Measurements from ENCODE around the gene KCTD18. TPM values are rescaled to one million over a fixed set of nuclear protein-coding genes. Genes with fewer than 3 reads are reported as not detected.

Gene KCTD18
- total and polyA plus RNA-seq, 10 of the 15 experiments (the other 5 are each of a cell fraction or from before 2014, with no cell fraction given): 1.4 to 16.9 (median 12.5) TPM

GRCh38 chr2:200525882-200526651 is 16.2 kb upstream of the KCTD18 start, which contains the start of gene SGO2 (continued):
- TF ChIP-seq SRF (IDR thresholded peaks at IDR 0.05; ENCODE audit: low read depth in 2 of 2, low read length in 2 of 2) (no peak), ZNF24 (IDR thresholded peaks at IDR 0.05) (no peak), ATF7 (IDR thresholded peaks at IDR 0.05; ENCODE audit: low read depth) (0 out of 2 replicates have a peak, but pooled peaks have one; percentile 34), HDGF (IDR thresholded peaks at IDR 0.05) (peak; percentile 96), NFYB (IDR thresholded peaks at IDR 0.05; ENCODE audit: insufficient read depth, low read depth, low read length) (no peak), RBBP5 (conservative IDR thresholded peaks at IDR 0.05) (no peak), ZNF384 (IDR thresholded peaks at IDR 0.05; ENCODE audit: borderline replicate concordance, low read depth, low read length) (no peak), YY1 (IDR thresholded peaks at IDR 0.05; ENCODE audit: low read depth, low read length) (no peak; the same call in 1 of the 2 replicates), NRF1 (conservative IDR thresholded peaks at IDR 0.05; ENCODE audit: low read depth, low read length) (no peak), SUZ12 (IDR thresholded peaks at IDR 0.05; ENCODE audit: unreplicated experiment) (no peak), POLR2AphosphoS2 (IDR thresholded peaks at IDR 0.05; ENCODE audit: low read depth, low read length) (peak; percentile 78; the same call in 1 of the 2 replicates), EGR1 (IDR thresholded peaks at IDR 0.05; ENCODE audit: borderline replicate concordance in 1 of 2, low read depth in 2 of 2, low read length in 2 of 2) (peak in 1 of 2 experiments; percentile 90; a peak in 2 of 3 replicates), HSF1 (IDR thresholded peaks at IDR 0.05; ENCODE audit: low read depth, low read length) (no peak), JUND (IDR thresholded peaks at IDR 0.05; ENCODE audit: low read depth, low read length) (0 out of 2 replicates have a peak, but pooled peaks have one; percentile 22), CUX1 (IDR thresholded peaks at IDR 0.05; ENCODE audit: insufficient replicate concordance, low read depth, low read length) (no peak), CBX3 (IDR thresholded peaks at IDR 0.05; ENCODE audit: borderline replicate concordance, low read depth) (no peak), CEBPB (IDR thresholded peaks at IDR 0.05; ENCODE audit: borderline replicate concordance in 1 of 2, low read depth in 2 of 2, low read length in 2 of 2) (no peak), FOS (IDR thresholded peaks at IDR 0.05; ENCODE audit: borderline replicate concordance, extremely low read depth, insufficient read length) (no peak), ZBTB4 (CRISPR knock-in tag; IDR thresholded peaks at IDR 0.05) (no peak)
